DOHH2 (cell line): ENCODE measurements around the gene NFYC.

Source experiments
- H3F3A ChIP-seq: fragments of 200-600 bp; sonication (generic), shearing (Covaris generic); 2 replicates; pipeline ENCODE4 v1.6.0; 2016; ENCODE audit warnings: antibody characterized with exemption, mild to moderate bottlenecking; ENCODE audit not compliant: control insufficient read depth, insufficient read depth
- H3K27ac ChIP-seq: fragments of 200-600 bp; sonication (generic); 2 replicates; pipeline ENCODE4 v1.5.1; 2014; ENCODE audit warnings: low read depth, mild to moderate bottlenecking, low read length, moderate library complexity
- H3K27me3 ChIP-seq: fragments of 200-600 bp; sonication (generic); 2 replicates; pipeline ENCODE4 v1.6.1; 2014; ENCODE audit warnings: mild to moderate bottlenecking, low read length, mixed read lengths; ENCODE audit not compliant: control insufficient read depth
- H3K36me3 ChIP-seq: fragments of 200-600 bp; sonication (generic); 2 replicates; pipeline ENCODE4 v1.6.1; 2014; ENCODE audit warnings: mild to moderate bottlenecking, low read length, moderate library complexity, mixed read lengths; ENCODE audit not compliant: control insufficient read depth
- H3K4me1 ChIP-seq: fragments of 200-600 bp; sonication (generic); 2 replicates; pipeline ENCODE4 v1.6.1; 2014; ENCODE audit warnings: mild to moderate bottlenecking, low read length, mixed read lengths; ENCODE audit not compliant: control insufficient read depth
- H3K4me2 ChIP-seq: fragments of 200-600 bp; sonication (generic); 2 replicates; pipeline ENCODE4 v1.6.0; 2014; ENCODE audit warnings: mild to moderate bottlenecking, low read length, moderate library complexity
- H3K4me3 ChIP-seq: fragments of 200-600 bp; sonication (generic); 2 replicates; pipeline ENCODE4 v1.5.1; 2014; ENCODE audit warnings: mild to moderate bottlenecking, low read length, mixed read lengths
- H3K79me2 ChIP-seq: fragments of 200-600 bp; sonication (generic); 2 replicates; pipeline ENCODE4 v1.6.1; 2014; ENCODE audit warnings: mild to moderate bottlenecking, low read length, mixed read lengths; ENCODE audit not compliant: control insufficient read depth
- H3K9me2 ChIP-seq: fragments of 200-600 bp; sonication (generic); replicated peaks from 2 replicates; pipeline ENCODE4 v1.6.1; 2014; ENCODE audit warnings: mild to moderate bottlenecking, low read length, mixed read lengths; ENCODE audit not compliant: control insufficient read depth
- H3K9me3 ChIP-seq: fragments of 200-600 bp; sonication (generic); 2 replicates; pipeline ENCODE4 v1.6.1; 2014; ENCODE audit warnings: antibody characterized with exemption, low read length, mixed read lengths; ENCODE audit not compliant: control insufficient read depth, insufficient read depth
- H4K20me1 ChIP-seq: fragments of 200-600 bp; sonication (generic); 2 replicates; pipeline ENCODE4 v1.6.0; 2014; ENCODE audit warnings: low read depth, mild to moderate bottlenecking, antibody characterized with exemption, low read length, moderate library complexity; ENCODE audit not compliant: control insufficient read depth, insufficient read depth
- CTCF ChIP-seq: fragments of 200-600 bp; sonication (generic); IDR thresholded peaks from one replicate; pipeline ENCODE4 v1.5.1; 2014; ENCODE audit warnings: antibody characterized with exemption, mild to moderate bottlenecking, low read depth, low read length; ENCODE audit not compliant: poor library complexity, severe bottlenecking
- EZH2phosphoT487 ChIP-seq: fragments of 200-600 bp; sonication (generic); IDR thresholded peaks from 2 replicates; pipeline ENCODE4 v1.6.1; 2017; ENCODE audit warnings: borderline replicate concordance, mild to moderate bottlenecking, antibody characterized with exemption, low read length, moderate library complexity, mixed read lengths

NFYC gene

GRCh38 chr1:40755067-40755466 lies 63.6 kb downstream of the NFYC start:
- H3K4me1 ChIP-seq, result 0 out of 2 replicates have a peak, but pooled peaks cover 6% of the 10 kb centered on the region
- H3K79me2 ChIP-seq, result no peaks in the 10 kb centered on the region
- no peaks in the 10 kb centered on the region for H3F3A ChIP-seq
- no peaks in the 10 kb centered on the region for H4K20me1 ChIP-seq
- H3K27me3 ChIP-seq, result no peaks in the 10 kb centered on the region
- H3K36me3 ChIP-seq, result peaks cover 83% of the 10 kb centered on the region
- no peak overlapping the region for H3K4me2 ChIP-seq
- TF ChIP-seq CTCF (no peak), EZH2phosphoT487 (no peak)
- no peak overlapping the region for H3K4me3 ChIP-seq
- no peaks in the 10 kb centered on the region for H3K9me3 ChIP-seq
- no peaks in the 10 kb centered on the region for H3K9me2 ChIP-seq
- no peak overlapping the region for H3K27ac ChIP-seq

GRCh38 chr1:40756523-40756922 lies 65.0 kb downstream of the NFYC start:
- peaks cover 82% of the 10 kb centered on the region for H3K36me3 ChIP-seq
- no peaks in the 10 kb centered on the region for H3K79me2 ChIP-seq
- H3K4me1 ChIP-seq, result 0 out of 2 replicates have a peak, but pooled peaks cover 8% of the 10 kb centered on the region
- no peaks in the 10 kb centered on the region for H3K9me3 ChIP-seq
- H3K4me2 ChIP-seq, result no peak overlapping the region
- H4K20me1 ChIP-seq, result no peaks in the 10 kb centered on the region
- no peak overlapping the region for H3K4me3 ChIP-seq
- H3K27me3 ChIP-seq, result no peaks in the 10 kb centered on the region
- TF ChIP-seq CTCF (no peak), EZH2phosphoT487 (no peak)
- H3F3A ChIP-seq, result no peaks in the 10 kb centered on the region
- no peaks in the 10 kb centered on the region for H3K9me2 ChIP-seq
- H3K27ac ChIP-seq, result no peak overlapping the region

GRCh38 chr1:40757084-40757483 lies 65.6 kb downstream of the NFYC start:
- Histone ChIP-seq H3F3A (no peaks in the 10 kb centered on the region), H3K4me3 (no peak overlapping the region), H3K4me2 (no peak overlapping the region), H3K36me3 (peaks cover 86% of the 10 kb centered on the region), H3K9me2 (no peaks in the 10 kb centered on the region), H3K27ac (no peak overlapping the region), H3K27me3 (no peaks in the 10 kb centered on the region), H4K20me1 (no peaks in the 10 kb centered on the region), H3K9me3 (no peaks in the 10 kb centered on the region), H3K79me2 (no peaks in the 10 kb centered on the region), H3K4me1 (0 out of 2 replicates have a peak, but pooled peaks cover 9% of the 10 kb centered on the region)
- TF ChIP-seq CTCF (no peak), EZH2phosphoT487 (no peak)
